DMS 273 treated with DMSO at 0.1 percent for 48 hours (cell line): ENCODE results near the gene FBP1.
"Not testable (repeated sequence)": the region's sequence is repeated elsewhere in the genome, so short reads cannot be mapped to it uniquely, and the experiment has no call there.

Experiments
- DNase-seq: peaks from one replicate; lab custom pipeline; 2025; lab: John Stamatoyannopoulos, UW

FBP1 gene

GRCh38 chr9:94576131-94576530 lies 63.2 kb downstream of the FBP1 start:
- DNase-seq: no peak

GRCh38 chr9:94568972-94569712 lies 70.2 kb downstream of the FBP1 start:
- no peak for DNase-seq

GRCh38 chr9:94568250-94568889 lies 70.9 kb downstream of the FBP1 start:
- DNase-seq: no peak

- DNase-seq: no peak
These were observed 72.0 kb downstream of the FBP1 start for GRCh38 chr9:94567271-94567670.

DNA sequence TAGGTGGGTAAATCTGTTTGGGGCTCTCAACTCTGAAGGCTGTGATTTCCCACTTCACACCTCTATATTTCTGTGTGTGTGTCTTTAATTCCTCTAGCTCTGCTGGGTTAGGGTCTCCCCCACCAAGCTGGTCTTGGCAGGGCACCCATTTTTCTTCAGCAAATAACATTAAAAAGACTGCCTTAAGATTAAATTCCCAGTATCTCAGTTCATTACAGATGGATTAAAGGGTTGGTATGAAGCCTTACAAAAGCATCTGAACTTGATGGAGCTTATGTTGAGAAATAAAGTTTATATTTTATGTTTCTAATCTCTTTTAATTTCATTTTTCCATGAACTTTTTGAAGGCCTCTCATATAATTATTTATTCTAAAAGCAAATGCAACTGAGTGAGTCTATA lies 72.8 kb downstream of the FBP1 start:
- DNase-seq: no peak

DNA sequence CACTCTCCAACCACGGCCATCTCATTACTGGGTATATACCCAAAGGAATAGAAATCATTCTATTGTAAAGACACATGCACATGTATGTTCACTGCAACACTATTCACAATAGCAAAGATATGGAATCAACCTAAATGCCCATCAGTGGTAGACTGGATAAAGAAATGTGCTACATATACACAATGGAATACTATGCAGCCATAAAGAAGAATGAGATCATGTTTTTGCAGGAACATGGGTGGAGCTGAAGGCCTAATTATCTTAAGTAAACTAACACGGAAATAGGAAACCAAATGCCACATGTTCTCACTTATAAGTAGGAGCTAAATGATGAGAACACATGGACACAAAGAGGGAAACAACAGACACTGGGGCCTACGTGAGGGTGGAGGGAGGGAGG lies 75.0 kb downstream of the FBP1 start:
- DNase-seq: not testable (repeated sequence)

GRCh38 chr9:94563548-94563947 lies 75.8 kb downstream of the FBP1 start:
- no peak for DNase-seq

DNA sequence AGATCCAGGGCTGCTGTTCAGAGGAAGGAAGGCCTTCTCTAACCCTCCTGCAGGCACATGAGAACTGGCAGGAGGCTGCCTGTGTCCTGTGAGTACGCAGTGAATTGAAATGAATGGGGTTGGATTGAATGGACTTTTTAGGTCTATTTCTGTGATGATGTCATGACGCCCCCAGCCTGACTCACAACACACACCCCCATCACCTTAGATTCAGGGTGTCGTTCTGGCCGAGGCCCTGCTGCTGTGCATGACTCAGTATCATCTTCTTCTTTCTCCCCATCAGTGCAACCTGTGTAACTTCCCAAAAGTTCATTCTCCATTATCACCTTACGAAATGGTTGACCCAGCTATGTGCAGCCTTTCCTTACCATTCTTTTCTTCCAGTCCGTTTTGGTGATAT lies 79.1 kb downstream of the FBP1 start:
- DNase-seq: no peak

DNA sequence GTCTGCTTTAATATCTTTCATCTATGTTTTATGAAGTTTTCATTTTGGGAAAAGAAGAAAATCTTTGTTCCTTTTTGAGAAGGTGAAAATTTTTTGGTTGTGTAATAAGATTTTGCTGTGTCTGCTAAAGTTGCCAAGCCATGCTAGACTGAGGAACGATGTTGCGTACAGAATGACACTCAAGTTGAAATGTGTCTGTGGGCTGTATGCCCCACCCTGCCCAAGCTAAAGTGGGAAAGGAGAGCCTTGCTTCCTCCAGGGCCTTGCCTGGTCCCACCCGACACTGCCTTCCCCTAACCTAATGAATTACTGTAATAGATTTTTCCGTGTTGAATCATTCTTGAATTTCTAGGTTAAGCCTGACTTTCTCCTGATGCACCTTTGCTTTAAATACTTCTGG lies 81.9 kb downstream of the FBP1 start:
- DNase-seq: no peak

DNA sequence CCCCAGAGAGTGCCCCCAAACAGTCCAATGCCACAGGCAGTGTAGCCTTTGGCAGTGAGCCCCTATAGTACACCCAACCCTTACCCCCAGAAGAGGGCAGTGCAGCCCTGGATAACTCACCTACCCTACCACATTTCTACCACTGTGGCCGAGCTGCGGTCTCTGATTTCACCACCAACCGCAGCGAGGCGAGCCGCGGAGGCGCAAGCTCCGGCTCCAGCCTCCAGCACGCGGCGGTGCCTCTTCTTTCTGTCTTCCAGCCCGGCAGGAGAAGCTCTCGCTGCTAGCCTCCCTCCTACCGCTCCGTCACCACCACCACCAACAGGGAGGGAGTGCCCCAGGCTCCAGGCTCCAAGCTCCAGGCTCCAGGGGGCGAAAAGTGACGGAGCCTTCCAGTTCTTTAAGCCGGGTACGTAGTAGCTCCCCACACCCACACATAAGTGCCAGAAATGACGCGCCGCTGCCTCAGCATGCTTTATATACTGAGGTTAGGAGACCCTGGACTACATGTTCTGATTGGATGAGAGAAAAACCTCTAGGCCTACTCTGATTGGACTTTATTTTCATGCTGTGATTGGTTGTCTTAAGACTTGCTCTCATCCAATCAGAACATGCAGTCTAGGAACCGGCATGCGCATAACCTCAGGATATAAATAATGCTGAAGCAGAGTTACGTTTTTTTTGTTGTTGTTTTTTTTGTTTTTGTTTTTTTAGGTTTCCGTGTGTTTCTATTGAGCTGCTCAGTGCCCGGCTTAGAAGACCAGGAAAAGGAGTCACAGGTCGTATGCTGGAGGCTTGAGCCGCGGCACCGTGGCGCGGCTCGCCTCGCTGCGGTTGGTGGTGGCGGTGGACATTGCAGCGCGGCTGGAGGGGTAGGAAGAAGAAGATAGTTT lies 84.6 kb downstream of the FBP1 start, which contains the start of gene PCAT7:
Gene PCAT7 (plus strand): TSS at position 645 of the 893 bp plus-strand sequence.
- DNase-seq: no peak

DNA sequence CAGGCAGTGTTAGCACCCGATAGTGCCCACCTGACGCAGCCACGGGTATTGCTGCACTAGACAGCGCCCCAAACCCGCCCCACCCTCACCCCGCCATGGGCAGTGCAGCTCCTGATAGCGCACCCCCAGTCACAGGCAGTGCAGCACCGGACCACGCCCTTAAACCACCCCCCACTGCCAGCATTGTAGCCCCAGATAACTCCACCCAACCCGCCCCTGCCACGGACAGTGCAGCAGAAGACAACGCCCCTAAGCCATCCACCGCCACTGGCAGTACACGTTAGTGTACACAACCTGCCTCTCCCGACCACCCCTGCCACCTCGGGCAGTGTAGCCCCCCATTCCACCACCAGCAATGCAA lies 85.3 kb downstream of the FBP1 start:
- no peak for DNase-seq
